NCI-H2171 (cell line): Measurements from ENCODE around the gene TLR7.

Experiments used
- DNase-seq: peaks from one replicate; lab custom pipeline; 2025; lab: John Stamatoyannopoulos, UW

The TLR7 gene

DNA sequence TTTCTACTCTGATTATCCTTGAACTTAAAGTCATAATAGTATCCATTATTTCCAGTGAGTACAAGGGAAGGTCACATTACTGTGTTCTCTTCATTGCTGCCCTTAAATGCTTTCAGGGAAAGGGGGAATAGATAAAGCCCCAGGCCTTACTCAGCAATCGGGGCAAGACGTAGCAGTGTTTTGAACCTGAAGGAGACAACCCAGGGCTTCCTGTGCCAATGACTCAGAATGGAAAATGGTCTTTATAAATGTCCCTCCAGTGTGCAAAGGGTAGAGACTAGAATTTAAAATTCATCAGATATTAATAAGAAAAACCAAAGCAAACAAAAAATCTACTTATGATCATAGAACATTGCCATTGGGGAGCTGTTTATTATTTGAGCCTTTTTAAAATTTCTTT, 63.3 kb downstream of the TLR7 start:
- no peak for DNase-seq

DNA sequence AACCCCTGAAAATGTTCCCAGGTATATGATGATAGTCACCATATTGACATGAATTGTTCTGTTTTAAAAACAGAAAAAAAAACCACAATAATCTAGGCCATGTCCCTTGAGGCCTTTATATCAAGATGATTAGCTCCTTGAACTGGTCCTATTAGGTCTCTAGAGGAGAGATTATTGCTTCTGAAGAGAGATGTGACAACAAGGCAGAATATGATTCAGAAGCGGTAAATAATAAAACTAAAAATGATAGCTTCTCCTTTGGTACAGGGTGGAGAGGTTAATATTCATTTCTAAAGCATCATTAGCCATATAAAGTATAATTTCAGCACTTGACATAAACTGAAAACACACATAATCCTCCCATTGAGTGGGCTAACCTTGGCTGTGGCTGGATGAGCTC, 65.4 kb downstream of the TLR7 start:
- no peak for DNase-seq

DNA sequence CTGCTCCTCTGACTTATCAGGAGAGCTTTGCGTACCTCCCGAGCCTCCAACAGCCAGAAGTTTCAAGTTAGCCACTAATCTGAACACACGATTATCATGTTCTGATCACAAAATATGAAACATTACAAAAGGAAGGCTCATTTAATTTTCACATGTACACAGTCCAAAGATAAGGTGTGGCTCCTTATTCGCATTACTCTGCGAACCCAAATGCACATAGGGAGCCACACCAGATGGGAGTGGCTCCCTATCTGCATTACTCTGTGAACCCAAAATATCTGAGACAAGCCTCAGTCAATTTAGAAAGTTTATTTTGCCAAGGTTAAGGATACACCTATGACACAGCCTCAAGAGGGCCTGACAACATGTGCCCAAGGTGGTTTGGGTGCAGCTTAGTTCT, 68.0 kb downstream of the TLR7 start:
- DNase-seq = no peak

DNA sequence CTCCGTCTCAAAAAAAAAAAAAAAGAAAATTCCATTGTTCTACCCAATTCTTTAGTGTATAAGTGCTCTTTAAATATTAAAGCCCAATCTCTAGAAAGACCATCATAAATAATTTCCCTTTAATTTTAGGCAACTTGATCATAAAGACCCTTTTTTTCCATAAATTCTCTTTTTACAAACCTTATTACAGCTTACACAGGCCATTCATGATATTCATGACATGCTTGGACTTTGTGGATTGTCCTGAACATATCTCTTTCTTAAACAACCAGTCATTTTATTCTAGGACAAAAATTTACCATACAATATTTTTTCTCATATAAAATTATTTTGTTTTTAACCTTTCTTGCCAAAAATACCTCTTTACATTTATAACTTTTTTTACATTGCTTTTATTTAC, 70.1 kb downstream of the TLR7 start:
- no peak for DNase-seq
